Measurements from ENCODE around the gene AGFG2.

The AGFG2 gene

GRCh38 chr7:100546926-100547800 is 8.2 kb downstream of the AGFG2 start:
- peak overlapping the region; percentile 72 for H3K27ac ChIP-seq (ENCODE audit: extremely low read depth, low read depth, low read length)
- H3K4me1 ChIP-seq (ENCODE audit: control insufficient read depth, insufficient read depth, low read length), result peaks cover 39% of the 10 kb centered on the region
- CTCF ChIA-PET, result interaction anchor here (0.6 to 4.1 kb wide), 10 partner anchors 7 to 406 kb away, joined by 3 to 36 read pairs (median 4); partner anchors contain the start of gene TSC22D4
- H3K36me3 ChIP-seq (ENCODE audit: control insufficient read depth in 2 of 2, insufficient read depth in 1 of 2, low read length in 2 of 2), result peaks cover 7 to 13% of the 10 kb centered on the region in 2 experiments; a peak in 2 of 3 replicates
- no peaks in the 10 kb centered on the region for H3K9me3 ChIP-seq (ENCODE audit: control insufficient read depth, insufficient read depth, low read depth, low read length)
- no peak overlapping the region for H3K4me3 ChIP-seq (ENCODE audit: low read depth, low read length)
- POLR2A ChIA-PET, result interaction anchor here (1.8 kb wide), 1 partner anchor 118 kb away, joined by 3 read pairs; the partner anchor contains the start of genes MEPCE and ZCWPW1
- TF ChIP-seq ZNF677 (tag by site-specific recombination; IDR thresholded peaks at IDR 0.05), result no peak
- TF ChIP-seq YY2 (tag by site-specific recombination; IDR thresholded peaks at IDR 0.05), result no peak
- TF ChIP-seq ZNF768 (tag by site-specific recombination; IDR thresholded peaks at IDR 0.05), result no peak
- TF ChIP-seq, protein P1, sequence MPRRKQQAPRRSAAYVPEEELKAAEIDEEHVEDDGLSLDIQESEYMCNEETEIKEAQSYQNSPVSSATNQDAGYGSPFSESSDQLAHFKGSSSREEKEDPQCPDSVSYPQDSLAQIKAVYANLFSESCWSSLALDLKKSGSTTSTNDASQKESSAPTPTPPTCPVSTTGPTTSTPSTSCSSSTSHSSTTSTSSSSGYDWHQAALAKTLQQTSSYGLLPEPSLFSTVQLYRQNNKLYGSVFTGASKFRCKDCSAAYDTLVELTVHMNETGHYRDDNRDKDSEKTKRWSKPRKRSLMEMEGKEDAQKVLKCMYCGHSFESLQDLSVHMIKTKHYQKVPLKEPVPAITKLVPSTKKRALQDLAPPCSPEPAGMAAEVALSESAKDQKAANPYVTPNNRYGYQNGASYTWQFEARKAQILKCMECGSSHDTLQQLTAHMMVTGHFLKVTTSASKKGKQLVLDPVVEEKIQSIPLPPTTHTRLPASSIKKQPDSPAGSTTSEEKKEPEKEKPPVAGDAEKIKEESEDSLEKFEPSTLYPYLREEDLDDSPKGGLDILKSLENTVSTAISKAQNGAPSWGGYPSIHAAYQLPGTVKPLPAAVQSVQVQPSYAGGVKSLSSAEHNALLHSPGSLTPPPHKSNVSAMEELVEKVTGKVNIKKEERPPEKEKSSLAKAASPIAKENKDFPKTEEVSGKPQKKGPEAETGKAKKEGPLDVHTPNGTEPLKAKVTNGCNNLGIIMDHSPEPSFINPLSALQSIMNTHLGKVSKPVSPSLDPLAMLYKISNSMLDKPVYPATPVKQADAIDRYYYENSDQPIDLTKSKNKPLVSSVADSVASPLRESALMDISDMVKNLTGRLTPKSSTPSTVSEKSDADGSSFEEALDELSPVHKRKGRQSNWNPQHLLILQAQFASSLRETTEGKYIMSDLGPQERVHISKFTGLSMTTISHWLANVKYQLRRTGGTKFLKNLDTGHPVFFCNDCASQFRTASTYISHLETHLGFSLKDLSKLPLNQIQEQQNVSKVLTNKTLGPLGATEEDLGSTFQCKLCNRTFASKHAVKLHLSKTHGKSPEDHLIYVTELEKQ (tag by site-specific recombination; IDR thresholded peaks at IDR 0.05; ENCODE audit: borderline replicate concordance), result no peak
- no peak for TF ChIP-seq RBAK (tag by site-specific recombination; IDR thresholded peaks at IDR 0.05)
- TF ChIP-seq PATZ1 (tag by site-specific recombination; IDR thresholded peaks at IDR 0.05), result peak; percentile 49
- no peak for TF ChIP-seq GLIS1 (tag by site-specific recombination; IDR thresholded peaks at IDR 0.05)
- TF ChIP-seq SCRT2 (tag by site-specific recombination; IDR thresholded peaks at IDR 0.05), result peak; percentile 55; the same call in 1 of the 2 replicates
- TF ChIP-seq ZNF530 (tag by site-specific recombination; IDR thresholded peaks at IDR 0.05; ENCODE audit: low read depth), result no peak
- no peak for TF ChIP-seq ZNF239 (tag by site-specific recombination; IDR thresholded peaks at IDR 0.05)
- no peak for TF ChIP-seq ZNF148 (tag by site-specific recombination; IDR thresholded peaks at IDR 0.05; ENCODE audit: borderline replicate concordance)
- TF ChIP-seq ZNF488 (tag by site-specific recombination; IDR thresholded peaks at IDR 0.05), result no peak
- TF ChIP-seq ZNF16 (tag by site-specific recombination; IDR thresholded peaks at IDR 0.05; ENCODE audit: low read depth), result no peak
- TF ChIP-seq ZNF473 (tag by site-specific recombination; IDR thresholded peaks at IDR 0.05), result no peak
- TF ChIP-seq ZNF302 (tag by site-specific recombination; IDR thresholded peaks at IDR 0.05; ENCODE audit: low read depth), result no peak
- no peak for TF ChIP-seq ZNF544 (tag by site-specific recombination; IDR thresholded peaks at IDR 0.05)
- TF ChIP-seq SP7 (tag by site-specific recombination; IDR thresholded peaks at IDR 0.05), result 0 out of 2 replicates have a peak, but pooled peaks have one; percentile 13
- TF ChIP-seq MZF1 (tag by site-specific recombination; IDR thresholded peaks at IDR 0.05; ENCODE audit: borderline replicate concordance), result no peak
- TF ChIP-seq ZNF18 (tag by site-specific recombination; IDR thresholded peaks at IDR 0.05), result 0 out of 2 replicates have a peak, but pooled peaks have one; percentile 18
- no peak for TF ChIP-seq ZNF548 (tag by site-specific recombination; IDR thresholded peaks at IDR 0.05)
- no peak for TF ChIP-seq ZSCAN4 (tag by site-specific recombination; IDR thresholded peaks at IDR 0.05)
- TF ChIP-seq ZFHX2 (tag by site-specific recombination; conservative IDR thresholded peaks at IDR 0.05), result peak; percentile 78
